NCI-H526 (cell line): ENCODE results near the gene SMC5.
"Not testable (repeated sequence)": the region's sequence is repeated elsewhere in the genome, so short reads cannot be mapped to it uniquely, and the experiment has no call there.

ENCODE experiments used
- DNase-seq, 2 experiments: peaks; one replicate each; lab custom pipeline; 2025; lab: John Stamatoyannopoulos, UW

SMC5 gene

DNA sequence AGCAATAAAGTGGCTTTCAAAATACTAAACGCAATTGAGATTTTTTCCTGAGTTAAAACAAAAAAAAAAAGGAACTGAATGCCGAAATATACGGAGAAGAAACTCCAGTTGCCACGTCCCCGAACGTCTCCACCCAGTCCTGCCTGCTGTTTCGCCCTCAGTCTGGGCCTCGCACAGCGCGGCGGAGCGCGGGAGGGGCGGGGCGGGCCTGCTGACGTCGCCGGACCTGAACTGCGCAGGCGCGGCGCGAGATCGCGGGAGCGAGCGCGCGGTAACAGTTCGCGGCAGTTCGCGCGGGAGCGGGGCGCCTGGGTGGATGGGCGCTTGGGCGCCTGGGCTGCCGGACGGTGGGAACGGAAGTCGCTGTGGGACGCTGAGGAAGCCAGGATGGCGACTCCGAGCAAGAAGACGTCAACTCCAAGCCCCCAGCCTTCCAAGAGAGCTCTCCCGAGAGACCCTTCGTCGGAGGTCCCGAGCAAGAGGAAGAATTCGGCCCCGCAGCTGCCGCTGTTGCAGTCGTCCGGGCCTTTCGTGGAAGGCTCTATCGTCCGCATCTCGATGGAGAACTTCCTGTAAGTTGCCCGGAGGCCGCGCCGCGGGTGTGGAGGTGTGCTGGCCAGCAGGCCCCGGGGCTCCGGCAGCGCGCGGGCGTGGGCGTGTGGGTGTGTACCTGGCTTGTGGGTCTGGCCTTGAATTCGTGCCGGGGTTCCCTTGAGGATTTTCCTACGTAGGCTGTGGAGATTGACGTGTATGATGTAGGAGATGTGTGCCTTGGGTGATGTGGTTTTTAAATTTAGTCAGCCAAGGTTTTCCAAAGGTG lies at the start of gene SMC5:
SMC5 (plus strand) TSS at position 287 of the 820 bp plus-strand sequence; CDS start at position 388, 101 bp downstream.
- peak; percentile 75 to 89 for DNase-seq

- DNase-seq, result no peak
Observed at GRCh38 chr9:70217029-70217428, 41.7 kb upstream of the SMC5 start.

- no peak for DNase-seq
Observed at GRCh38 chr9:70218767-70219166, 40.0 kb upstream of the SMC5 start.

DNA sequence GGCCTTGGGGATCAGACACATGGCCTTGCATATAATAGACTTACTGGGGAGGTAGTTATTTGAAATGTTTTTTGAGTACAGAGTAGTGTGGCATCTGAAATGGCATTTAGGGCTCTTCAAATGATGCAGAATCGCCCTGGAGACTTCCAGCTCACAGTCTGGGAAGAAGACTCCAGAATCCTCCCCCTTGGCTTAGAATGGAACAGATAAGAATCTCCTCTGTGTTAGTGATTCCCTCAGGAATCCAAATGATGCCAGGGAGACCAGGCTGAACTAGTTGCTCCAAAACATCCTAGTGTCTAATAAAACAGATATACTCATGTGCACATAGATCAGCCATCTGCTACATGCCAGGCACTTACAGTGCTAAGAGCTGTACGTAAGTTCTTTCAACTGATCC lies 38.6 kb upstream of the SMC5 start:
- no peak for DNase-seq

GRCh38 chr9:70222354-70222753 lies 36.4 kb upstream of the SMC5 start:
- DNase-seq, result no peak

- no peak for DNase-seq
Observed at GRCh38 chr9:70228118-70228517, 30.7 kb upstream of the SMC5 start.

DNA sequence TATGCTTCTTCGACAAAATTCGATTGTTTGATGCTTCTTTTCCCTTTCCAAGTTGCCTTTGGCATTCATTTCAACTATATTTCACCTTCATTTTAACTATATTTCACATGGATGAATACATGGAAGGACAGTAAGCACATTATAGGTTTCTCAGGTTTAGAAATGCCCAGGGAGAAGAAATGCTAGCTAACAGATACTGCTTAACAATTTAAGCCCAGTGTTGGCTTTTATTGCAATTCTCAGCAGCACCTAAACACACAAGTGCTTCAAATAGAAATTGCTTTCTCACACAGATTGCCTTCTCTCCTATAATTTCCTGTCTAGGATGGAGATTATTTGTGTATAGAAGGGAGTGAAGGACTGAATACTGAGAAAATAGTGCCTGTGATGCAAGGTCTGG lies 30.2 kb upstream of the SMC5 start:
- DNase-seq, result no peak

DNA sequence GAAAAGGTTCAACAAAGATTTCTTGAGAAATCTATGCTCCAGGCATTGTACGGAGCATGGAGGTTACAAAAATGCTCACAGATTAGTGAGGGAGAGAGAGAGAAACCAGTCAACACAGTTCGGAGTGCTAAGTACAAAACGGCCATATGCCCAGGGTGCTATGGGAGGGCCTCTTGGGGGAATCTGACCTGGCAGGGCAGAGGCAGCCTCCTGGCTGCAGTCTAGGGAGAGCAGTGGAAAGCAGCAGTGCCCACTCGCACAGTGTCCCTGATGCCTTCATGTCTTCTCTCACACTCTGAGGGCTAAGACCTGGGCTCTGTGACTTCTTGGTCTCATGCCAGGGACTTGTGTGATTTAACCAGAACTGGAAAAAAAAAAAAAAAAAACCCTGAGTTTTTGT lies 29.8 kb upstream of the SMC5 start:
- no peak for DNase-seq

- peak in 1 of 2 experiments; percentile 30 for DNase-seq
Observed at GRCh38 chr9:70229579-70229978, 29.2 kb upstream of the SMC5 start.

DNA sequence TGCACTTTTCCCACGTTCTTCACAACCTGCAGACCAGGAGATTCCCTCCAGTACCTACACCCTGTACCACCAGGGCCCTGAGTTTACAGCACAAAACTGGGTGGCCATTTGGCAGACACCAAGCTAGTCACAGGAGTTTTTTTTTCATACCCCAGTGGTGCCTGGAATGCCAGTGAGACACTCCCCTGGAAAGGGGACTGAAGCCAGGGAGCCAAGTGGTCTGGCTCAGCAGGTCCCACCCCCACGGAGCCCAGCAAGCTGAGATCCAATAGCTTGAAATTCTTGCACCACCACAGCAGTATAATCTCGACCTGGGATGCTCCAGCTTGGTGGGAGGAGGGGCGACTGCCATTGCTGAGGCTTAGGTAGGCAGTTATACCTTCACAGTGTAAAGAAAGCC lies 26.3 kb upstream of the SMC5 start:
- no peak for DNase-seq

- not testable (repeated sequence) for DNase-seq
Observed at GRCh38 chr9:70234208-70234607, 24.6 kb upstream of the SMC5 start.

DNA sequence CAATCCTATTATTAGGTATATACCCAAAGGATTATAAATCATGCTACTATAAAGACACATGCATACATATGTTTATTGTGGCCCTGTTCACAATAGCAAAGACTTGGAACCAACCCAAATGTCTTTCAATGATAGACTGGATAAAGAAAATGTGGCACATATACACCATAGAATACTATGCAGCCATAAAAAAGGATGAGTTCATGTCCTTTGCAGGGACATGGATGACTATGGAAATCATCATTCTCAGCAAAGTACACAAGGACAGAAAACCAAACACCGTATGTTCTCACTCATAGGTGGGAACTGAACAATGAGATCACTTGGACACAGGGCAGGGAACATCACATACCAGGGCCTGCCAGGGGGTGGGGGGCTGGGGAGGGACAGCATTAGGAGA lies 12.8 kb upstream of the SMC5 start:
- DNase-seq, result not testable (repeated sequence)

DNA sequence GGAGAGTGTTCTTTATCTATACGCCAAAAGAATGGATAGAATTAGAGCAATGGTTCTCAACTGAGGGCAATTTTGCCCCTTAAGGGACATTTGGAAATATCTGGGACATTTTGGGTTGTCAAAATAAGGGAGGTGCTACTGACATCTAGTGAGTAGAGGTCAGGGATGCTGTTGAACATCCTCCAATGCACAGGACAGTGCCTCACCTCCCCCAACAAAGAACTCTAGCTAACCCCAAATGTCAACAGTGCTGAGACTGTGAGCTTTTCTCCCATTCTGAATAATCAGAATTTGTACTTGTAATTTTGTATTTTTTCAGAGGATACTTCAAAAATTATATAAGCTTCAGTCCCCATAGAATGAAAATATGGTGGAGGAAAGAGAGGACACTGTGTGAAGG lies 8.6 kb upstream of the SMC5 start:
- DNase-seq, result no peak

GRCh38 chr9:70255486-70255885 lies 3.3 kb upstream of the SMC5 start:
- DNase-seq, result no peak

- peak in 1 of 2 experiments; percentile 36 for DNase-seq
Observed at GRCh38 chr9:70256123-70256551, 2.6 kb upstream of the SMC5 start.

- no peak for DNase-seq
Observed at GRCh38 chr9:70257502-70257901, 1.3 kb upstream of the SMC5 start.

- peak; percentile 30 to 68 for DNase-seq
Observed at GRCh38 chr9:70257991-70258691, 637 bp upstream of the SMC5 start.

DNA sequence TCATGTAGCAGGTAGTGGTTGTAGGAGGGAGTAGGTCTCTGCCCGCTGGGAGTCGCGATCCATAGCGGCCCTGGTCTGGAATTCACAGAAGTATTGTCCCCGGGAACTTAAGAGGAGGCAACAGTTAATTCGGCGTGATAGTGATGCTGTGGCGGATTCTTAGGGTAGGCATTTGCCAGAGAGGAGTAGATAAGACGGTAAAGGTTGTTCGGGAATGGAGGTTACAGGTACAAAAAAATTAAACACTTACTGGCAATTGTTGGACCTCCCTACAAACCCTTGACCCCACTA lies 679 bp downstream of the SMC5 start:
- peak in 1 of 2 experiments; percentile 59 for DNase-seq

DNA sequence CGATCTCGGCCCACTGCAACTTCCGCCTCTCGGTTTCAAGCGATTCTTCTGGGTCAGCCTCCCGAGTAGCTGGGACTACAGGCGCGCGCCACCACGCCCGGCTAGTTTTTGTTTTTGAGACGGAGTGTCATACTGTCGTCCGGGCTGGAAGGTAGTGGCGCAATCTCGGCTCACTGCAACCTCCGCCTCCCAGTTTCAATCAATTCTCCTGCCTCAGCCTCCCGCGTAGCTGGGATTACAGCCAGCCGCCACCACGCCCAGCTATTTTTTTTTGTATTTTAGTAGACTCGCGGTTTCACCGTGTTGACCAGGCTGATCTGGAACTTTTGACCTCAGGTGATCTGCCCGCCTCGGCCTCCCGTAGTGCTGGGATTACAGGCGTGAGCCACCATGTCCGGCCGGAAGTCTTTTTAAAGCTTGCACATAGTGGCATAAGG lies 1.2 kb downstream of the SMC5 start:
- DNase-seq, result no peak

- no peak for DNase-seq
Observed at GRCh38 chr9:70260606-70261005, 1.8 kb downstream of the SMC5 start.

GRCh38 chr9:70261131-70261870 lies 2.5 kb downstream of the SMC5 start:
- no peak for DNase-seq

DNA sequence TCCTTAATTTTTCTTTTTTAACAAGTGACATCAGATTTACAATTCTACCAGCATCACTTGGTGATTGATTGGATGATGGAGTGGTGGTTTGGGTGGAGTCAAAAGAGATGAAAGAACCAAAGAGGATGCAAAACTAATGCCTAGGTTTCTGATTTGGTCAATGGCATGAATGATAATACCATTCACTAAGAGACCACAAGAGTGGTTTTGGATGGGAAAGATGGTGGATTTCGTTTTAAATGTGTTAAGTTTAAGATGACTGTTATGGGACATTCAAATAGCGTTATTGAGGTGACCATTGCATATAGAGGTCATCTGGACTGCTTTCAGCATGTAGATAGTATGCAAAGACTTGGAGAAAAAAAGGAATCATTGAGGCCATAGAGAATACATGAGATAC lies 3.6 kb downstream of the SMC5 start:
- DNase-seq, result no peak

DNA sequence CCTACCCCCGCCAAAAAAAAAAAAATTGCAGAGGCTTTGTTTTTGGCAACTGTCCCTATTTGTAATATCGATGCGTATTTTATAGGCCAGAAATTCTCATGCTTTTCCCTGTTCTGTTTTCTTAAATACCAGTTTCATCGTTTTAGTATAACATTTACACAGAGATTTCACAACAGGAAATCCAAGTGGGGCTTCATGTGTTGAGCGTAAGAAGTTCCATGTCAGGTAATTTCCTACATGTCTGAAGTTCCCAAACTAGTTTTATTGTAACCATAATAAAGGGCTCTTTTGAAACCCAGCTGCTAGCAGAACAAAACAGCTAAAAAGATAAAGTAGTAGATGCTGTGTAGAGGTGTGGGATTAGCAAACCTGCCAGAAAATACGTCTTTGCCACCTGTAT lies 4.2 kb downstream of the SMC5 start:
- DNase-seq, result no peak
